Measurements from ENCODE around the gene DVL2. TPM values are rescaled to one million over a fixed set of nuclear protein-coding genes. Genes with fewer than 3 reads are reported as not detected.

Gene DVL2
- total RNA-seq, 1 donor from 2014 or later: 93.9 TPM

GRCh38 chr17:7241783-7242716 is 7.7 kb upstream of the DVL2 start, which contains the start of gene GABARAP:
Gene GABARAP, minus strand, starts transcription at chr17:7242449. Its CDS starts 119 bp downstream, at chr17:7242330.
- DNase-seq (ENCODE audit: extremely low spot score, unreplicated experiment): peak; percentile 94
- Mint-ChIP-seq H3K27ac (peak within 1 kb of the TSS; percentile 97), H3K4me3 (peak within 1 kb of the TSS; percentile 98), H3K36me3 (peaks cover 30% of the 10 kb centered on the region), H3K9me3 (no peaks in the 10 kb centered on the region), H3K27me3 (peaks cover 4% of the 10 kb centered on the region), H3K4me1 (ENCODE audit: unreplicated experiment) (peaks cover 32% of the 10 kb centered on the region)
- TF ChIP-seq CTCF (conservative IDR thresholded peaks at IDR 0.05): no peak

- Mint-ChIP-seq H3K27me3 (peaks cover 4% of the 10 kb centered on the region), H3K27ac (peak overlapping the region; percentile 97), H3K9me3 (no peaks in the 10 kb centered on the region), H3K4me3 (peak overlapping the region; percentile 98), H3K36me3 (peaks cover 29% of the 10 kb centered on the region), H3K4me1 (ENCODE audit: unreplicated experiment) (peaks cover 31% of the 10 kb centered on the region)
- DNase-seq (ENCODE audit: extremely low spot score, unreplicated experiment): no peak
- no peak for TF ChIP-seq CTCF (conservative IDR thresholded peaks at IDR 0.05)
Observed at GRCh38 chr17:7241090-7241733, 6.9 kb upstream of the DVL2 start.

- H3K4me3 Mint-ChIP-seq: peak overlapping the region; percentile 98
- peaks cover 30% of the 10 kb centered on the region for H3K4me1 Mint-ChIP-seq (ENCODE audit: unreplicated experiment)
- peak overlapping the region; percentile 97 for H3K27ac Mint-ChIP-seq
- peaks cover 4% of the 10 kb centered on the region for H3K27me3 Mint-ChIP-seq
- no peaks in the 10 kb centered on the region for H3K9me3 Mint-ChIP-seq
- no peak for DNase-seq (ENCODE audit: extremely low spot score, unreplicated experiment)
- no peak for TF ChIP-seq CTCF (conservative IDR thresholded peaks at IDR 0.05)
- H3K36me3 Mint-ChIP-seq: peaks cover 25% of the 10 kb centered on the region
Observed at GRCh38 chr17:7240375-7240774, 6.1 kb upstream of the DVL2 start.

GRCh38 chr17:7239091-7240027 is 5.0 kb upstream of the DVL2 start, which contains the start of gene PHF23:
Gene PHF23, minus strand, starts transcription at chr17:7239457. Its CDS starts 178 bp downstream, at chr17:7239279.
- DNase-seq (ENCODE audit: extremely low spot score, unreplicated experiment): peak; percentile 98

More at GRCh38 chr17:7239091-7240027, 5.0 kb upstream of the DVL2 start, which contains the start of gene PHF23:
- Mint-ChIP-seq H3K4me1 (ENCODE audit: unreplicated experiment) (peaks cover 35% of the 10 kb centered on the region), H3K27ac (peak within 1 kb of the TSS; percentile 97), H3K4me3 (peak within 1 kb of the TSS; percentile 98), H3K27me3 (peaks cover 4% of the 10 kb centered on the region), H3K36me3 (peaks cover 28% of the 10 kb centered on the region), H3K9me3 (no peaks in the 10 kb centered on the region)
- TF ChIP-seq CTCF (conservative IDR thresholded peaks at IDR 0.05): no peak

Data from type B pancreatic cell (in vitro differentiated cells).